ENCODE results near the gene HEY2. TPM values are rescaled to one million over a fixed set of nuclear protein-coding genes. Genes with fewer than 3 reads are reported as not detected.

HEY2 gene
- total RNA-seq, 1 donor from 2014 or later, result 10.8 TPM

DNA sequence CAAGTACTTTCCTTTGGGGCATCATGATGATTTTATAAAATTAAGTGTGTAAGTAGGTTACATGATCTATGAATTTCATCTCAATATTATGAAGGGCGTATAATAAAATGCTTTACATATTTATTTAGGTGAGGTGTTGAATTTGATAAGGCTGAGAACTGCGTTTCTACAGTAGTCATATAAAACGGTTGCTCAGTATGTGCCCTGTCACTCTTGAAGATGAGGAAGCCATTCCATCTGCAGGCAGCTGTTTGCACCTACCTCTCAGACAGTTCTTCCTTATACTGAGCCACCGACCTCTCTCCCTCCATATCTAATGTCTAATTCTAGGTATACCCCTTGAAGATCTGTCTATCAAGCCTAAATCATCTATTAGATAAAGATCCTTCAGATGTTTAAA, 57.4 kb downstream of the HEY2 start:
- no peak for DNase-seq (ENCODE audit: low read depth, low spot score)
- no peak overlapping the region for H3K4me3 Mint-ChIP-seq
- TF ChIP-seq, protein P1, sequence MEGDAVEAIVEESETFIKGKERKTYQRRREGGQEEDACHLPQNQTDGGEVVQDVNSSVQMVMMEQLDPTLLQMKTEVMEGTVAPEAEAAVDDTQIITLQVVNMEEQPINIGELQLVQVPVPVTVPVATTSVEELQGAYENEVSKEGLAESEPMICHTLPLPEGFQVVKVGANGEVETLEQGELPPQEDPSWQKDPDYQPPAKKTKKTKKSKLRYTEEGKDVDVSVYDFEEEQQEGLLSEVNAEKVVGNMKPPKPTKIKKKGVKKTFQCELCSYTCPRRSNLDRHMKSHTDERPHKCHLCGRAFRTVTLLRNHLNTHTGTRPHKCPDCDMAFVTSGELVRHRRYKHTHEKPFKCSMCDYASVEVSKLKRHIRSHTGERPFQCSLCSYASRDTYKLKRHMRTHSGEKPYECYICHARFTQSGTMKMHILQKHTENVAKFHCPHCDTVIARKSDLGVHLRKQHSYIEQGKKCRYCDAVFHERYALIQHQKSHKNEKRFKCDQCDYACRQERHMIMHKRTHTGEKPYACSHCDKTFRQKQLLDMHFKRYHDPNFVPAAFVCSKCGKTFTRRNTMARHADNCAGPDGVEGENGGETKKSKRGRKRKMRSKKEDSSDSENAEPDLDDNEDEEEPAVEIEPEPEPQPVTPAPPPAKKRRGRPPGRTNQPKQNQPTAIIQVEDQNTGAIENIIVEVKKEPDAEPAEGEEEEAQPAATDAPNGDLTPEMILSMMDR (conservative IDR thresholded peaks at IDR 0.05), result no peak
- H3K27me3 Mint-ChIP-seq (ENCODE audit: low read depth), result no peaks in the 10 kb centered on the region
- H3K36me3 Mint-ChIP-seq (ENCODE audit: low read depth), result no peaks in the 10 kb centered on the region
- no peak overlapping the region for H3K27ac Mint-ChIP-seq (ENCODE audit: unreplicated experiment)
- no peaks in the 10 kb centered on the region for H3K9me3 Mint-ChIP-seq
- peaks cover 8% of the 10 kb centered on the region for H3K4me1 Mint-ChIP-seq

DNA sequence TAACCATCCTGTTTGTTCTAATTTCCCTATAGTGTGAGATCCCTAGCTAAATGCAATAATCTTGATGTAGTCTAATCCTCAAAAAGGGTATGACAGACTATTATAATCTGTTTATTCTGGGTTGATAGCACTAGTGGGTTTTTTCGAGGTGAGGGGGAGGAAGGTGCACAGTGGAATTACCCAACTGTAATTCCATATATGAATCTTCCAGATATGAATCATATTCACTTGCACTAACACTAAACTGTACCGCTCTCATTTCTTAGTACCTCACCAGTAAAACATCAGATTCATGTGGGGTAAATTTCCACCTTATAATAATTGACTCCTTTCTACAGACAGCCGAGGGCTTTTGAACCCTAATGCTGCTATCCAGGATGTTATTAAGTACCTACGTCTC, 57.9 kb downstream of the HEY2 start:
- no peaks in the 10 kb centered on the region for H3K9me3 Mint-ChIP-seq
- no peaks in the 10 kb centered on the region for H3K36me3 Mint-ChIP-seq (ENCODE audit: low read depth)
- no peak overlapping the region for H3K4me3 Mint-ChIP-seq
- peaks cover 8% of the 10 kb centered on the region for H3K4me1 Mint-ChIP-seq
- TF ChIP-seq, protein P1 (conservative IDR thresholded peaks at IDR 0.05), result no peak
- no peak overlapping the region for H3K27ac Mint-ChIP-seq (ENCODE audit: unreplicated experiment)
- no peaks in the 10 kb centered on the region for H3K27me3 Mint-ChIP-seq (ENCODE audit: low read depth)
- no peak for DNase-seq (ENCODE audit: low read depth, low spot score)

DNA sequence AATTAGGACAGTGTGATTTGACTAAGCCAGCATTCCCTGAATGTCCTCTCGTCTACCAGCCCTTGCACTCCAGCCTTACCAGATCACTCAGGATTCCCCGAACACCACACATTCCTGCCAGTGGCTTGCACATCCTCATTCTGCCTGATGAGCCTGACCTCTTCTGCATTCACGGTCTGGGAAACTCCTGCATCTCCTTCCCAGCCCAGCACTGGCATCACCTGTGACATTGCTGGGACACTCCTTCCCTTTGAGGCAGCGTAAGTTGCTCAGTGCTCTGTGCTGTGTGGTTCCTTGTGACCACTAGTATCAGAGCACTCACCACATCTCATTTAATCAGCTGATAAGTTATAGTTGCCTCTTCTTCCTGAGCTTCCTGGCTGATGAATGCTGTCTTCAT, 58.6 kb downstream of the HEY2 start:
- Mint-ChIP-seq H3K4me3 (no peak overlapping the region), H3K36me3 (ENCODE audit: low read depth) (no peaks in the 10 kb centered on the region), H3K27me3 (ENCODE audit: low read depth) (no peaks in the 10 kb centered on the region), H3K9me3 (no peaks in the 10 kb centered on the region), H3K27ac (ENCODE audit: unreplicated experiment) (no peak overlapping the region), H3K4me1 (peaks cover 8% of the 10 kb centered on the region)
- no peak for DNase-seq (ENCODE audit: low read depth, low spot score)
- TF ChIP-seq, protein P1 (conservative IDR thresholded peaks at IDR 0.05), result no peak

DNA sequence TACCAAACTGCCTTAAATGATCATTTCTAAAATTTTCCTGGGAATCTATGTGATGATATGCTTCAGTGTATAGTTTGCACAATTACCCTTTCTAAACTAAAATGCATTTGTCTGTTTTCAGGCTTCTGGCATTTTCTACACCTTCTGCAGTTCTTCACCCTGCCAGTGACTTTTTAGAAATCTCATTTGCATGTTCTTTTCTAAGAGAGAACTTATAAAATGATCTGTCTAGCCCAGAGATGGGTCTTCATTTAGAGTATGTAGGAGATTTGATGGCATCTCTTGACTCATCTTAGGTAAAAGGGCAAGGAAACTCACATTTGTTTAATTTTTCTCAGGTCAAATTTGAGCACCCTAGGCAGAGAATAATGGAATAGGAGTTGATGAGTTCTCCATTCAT, 59.2 kb downstream of the HEY2 start:
- TF ChIP-seq, protein P1 (conservative IDR thresholded peaks at IDR 0.05), result no peak
- Mint-ChIP-seq H3K36me3 (ENCODE audit: low read depth) (no peaks in the 10 kb centered on the region), H3K4me1 (peaks cover 8% of the 10 kb centered on the region), H3K9me3 (no peaks in the 10 kb centered on the region), H3K27me3 (ENCODE audit: low read depth) (no peaks in the 10 kb centered on the region), H3K4me3 (no peak overlapping the region), H3K27ac (ENCODE audit: unreplicated experiment) (no peak overlapping the region)
- no peak for DNase-seq (ENCODE audit: low read depth, low spot score)

DNA sequence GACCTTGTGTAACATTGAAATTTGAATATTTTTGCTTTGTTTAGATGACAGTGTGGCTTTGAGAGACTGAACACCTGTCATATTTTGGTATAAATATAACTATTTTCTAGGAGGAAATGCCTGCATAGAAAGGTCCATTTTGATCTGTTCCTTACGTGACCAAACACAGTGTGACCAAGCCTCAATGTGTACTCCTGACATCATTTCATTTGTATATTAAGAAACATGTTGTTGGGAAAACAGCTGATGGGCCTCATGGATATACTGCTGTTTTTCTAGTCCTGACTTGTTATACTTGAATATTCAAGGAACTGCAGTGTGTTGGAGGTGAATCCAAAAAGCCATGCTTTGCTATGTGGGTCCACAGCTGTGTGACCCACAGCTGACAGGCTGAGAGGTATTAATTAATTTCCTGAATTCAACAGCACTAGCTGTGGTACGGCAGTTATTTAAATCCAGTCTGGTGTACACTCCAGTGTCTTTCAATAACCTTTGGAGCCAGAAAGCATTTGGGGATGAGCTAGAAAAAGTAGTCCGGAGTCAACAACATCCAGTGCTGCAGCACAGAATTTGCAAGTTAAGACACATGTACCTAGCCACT, 60.2 kb downstream of the HEY2 start:
- TF ChIP-seq, protein P1 (conservative IDR thresholded peaks at IDR 0.05), result no peak
- Mint-ChIP-seq H3K9me3 (no peaks in the 10 kb centered on the region), H3K4me1 (peaks cover 12% of the 10 kb centered on the region), H3K27ac (ENCODE audit: unreplicated experiment) (no peak overlapping the region), H3K27me3 (ENCODE audit: low read depth) (no peaks in the 10 kb centered on the region), H3K4me3 (no peak overlapping the region), H3K36me3 (ENCODE audit: low read depth) (no peaks in the 10 kb centered on the region)
- DNase-seq (ENCODE audit: low read depth, low spot score), result no peak
